ENCODE measurements around the gene AFG1L.

- TF ChIP-seq ARNT (IDR thresholded peaks at IDR 0.05) (no peak), BHLHE40 (IDR thresholded peaks at IDR 0.05; ENCODE audit: borderline replicate concordance) (no peak), HDGF (IDR thresholded peaks at IDR 0.05; ENCODE audit: borderline replicate concordance) (no peak), FOXA1 (IDR thresholded peaks at IDR 0.05) (no peak), FOXK2 (IDR thresholded peaks at IDR 0.05) (no peak), L3MBTL2 (conservative IDR thresholded peaks at IDR 0.05) (no peak), FOXM1 (IDR thresholded peaks at IDR 0.05; ENCODE audit: borderline replicate concordance) (no peak), SUZ12 (IDR thresholded peaks at IDR 0.05) (no peak), NFRKB (IDR thresholded peaks at IDR 0.05) (no peak)
Observed at GRCh38 chr6:108419934-108420609, 125.2 kb downstream of the AFG1L start.

All from HEK293T (cell line).